Motor neuron (in vitro differentiated cells): ENCODE measurements around the gene KLHL2. TPM values are rescaled to one million over a fixed set of nuclear protein-coding genes. Genes with fewer than 3 reads are reported as not detected.
A peak's percentile ranks its signal among the peaks of the same experiment; 100 is the strongest.
"Not testable (repeated sequence)": the region's sequence is repeated elsewhere in the genome, so short reads cannot be mapped to it uniquely, and the experiment has no call there.

Source experiments
- ATAC-seq, 8 experiments: fragments of 200-7000 bp; cut with Tn5 transposase; replicated peaks in 6 of 8; 2 replicates each; pipeline ENCODE4 v1.8.0; 2021; ENCODE audit warnings: mild to moderate bottlenecking in 8 of 8, moderate library complexity in 8 of 8
- H3K27ac ChIP-seq, 2 donors: fragments of 250-450 bp; sonication (Bioruptor Pico); 2 replicates each; pipeline ENCODE4 v1.9.0; 2021; ENCODE audit warnings: antibody characterized with exemption in 2 of 2, mild to moderate bottlenecking in 2 of 2, moderate library complexity in 1 of 2
- H3K4me1 ChIP-seq, 2 donors: fragments of 250-450 bp; sonication (Bioruptor Pico); replicated peaks in 1 of 2; 2 replicates each; pipeline ENCODE4 v1.6.1; 2021; ENCODE audit warnings: antibody characterized with exemption in 2 of 2, mild to moderate bottlenecking in 2 of 2, moderate library complexity in 1 of 2
- H3K4me3 ChIP-seq, 5 donors: fragments of 250-450 bp; sonication (Bioruptor Pico); 2 replicates each; pipeline ENCODE4 v1.9.0; 2021; ENCODE audit warnings: antibody characterized with exemption in 5 of 5, mild to moderate bottlenecking in 5 of 5, moderate library complexity in 4 of 5
- WGBS, 10 experiments: fragments of 450-650 bp; shearing (Covaris generic); methylation state at CpG; one replicate each; pipeline ENCODE4 v1.0.0; 2022; 5-methylcytosine and 5-hydroxymethylcytosine counted together
- in situ Hi-C, 9 experiments: fragments of 400-800 bp; cut with MboI; loops; one replicate each; pipeline ENCODE4 v1.15.0; 2021; ENCODE audit warnings: low sequenced_read_pairs in 9 of 9, low pct_unique_long_range_greater_than_20kb in 2 of 9; ENCODE audit not compliant: unreplicated experiment in 9 of 9
- total RNA-seq, 8 experiments: library from RNA; unstranded; fragments of 300-600 nt; gene quantifications; 2 replicates each; pipeline versions ENCODE4 v1.2.3 to v1.2.4, GENCODE V29; 2022

The KLHL2 gene
- total RNA-seq, 8 experiments from 2014 or later, result 13.2 to 23.0 (median 17.2) TPM

DNA sequence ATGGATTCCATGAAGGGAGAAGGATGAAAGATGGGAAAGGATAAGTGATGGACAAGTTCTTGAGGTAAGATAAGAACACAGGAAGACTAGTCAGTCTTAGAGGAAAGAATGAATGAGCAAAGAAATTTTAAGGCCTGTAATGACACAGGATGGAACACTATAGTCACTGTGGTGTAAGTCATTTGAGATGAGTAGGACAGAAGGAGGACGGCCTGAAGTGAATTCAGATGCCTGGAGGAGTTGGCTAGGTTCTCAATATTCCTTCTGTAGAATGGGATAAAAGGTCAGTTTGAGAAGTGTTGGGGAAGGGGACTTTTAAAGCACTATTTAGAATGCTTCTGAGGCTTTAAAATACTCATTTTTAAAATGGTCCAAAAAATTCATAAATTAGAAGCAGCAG is 124.0 kb downstream of the KLHL2 start:
- 0 to 44% (median 17%) methylated on average over 1 of the region's 1 CpG; no CpG with 5 or more reads in 2 of the 10 experiments for WGBS, 10 experiments
- Histone ChIP-seq H3K4me3 (peak overlapping the region; percentile 33 to 93 (median 78)), H3K27ac (no peak overlapping the region), H3K4me1 (peaks cover 12 to 53% of the 10 kb centered on the region in 2 donors)
- ATAC-seq, result no peak
- in situ Hi-C loops, result loop anchor here in 2 of 9 experiments (25.0 kb wide), 1 partner anchor 194 kb away; no protein-coding TSS in a partner anchor

DNA sequence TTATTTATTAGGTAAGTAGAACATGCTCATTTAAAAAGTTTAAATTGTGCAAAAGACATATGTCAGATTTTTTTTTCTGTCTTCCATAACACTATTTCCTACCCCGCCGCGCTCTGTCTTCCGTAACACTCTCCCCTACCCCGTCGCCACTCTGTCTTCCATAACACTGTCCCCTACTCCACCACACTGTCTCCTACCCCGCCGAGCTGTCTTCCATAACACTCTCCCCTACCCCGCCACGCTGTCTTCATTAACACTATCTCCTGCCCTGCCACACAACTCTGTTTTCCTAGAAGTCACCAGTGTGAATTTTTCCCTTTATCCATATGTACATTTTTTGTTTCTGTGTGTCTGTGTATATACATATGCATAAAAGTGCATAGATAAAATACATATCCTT is 124.5 kb downstream of the KLHL2 start:
- H3K4me1 ChIP-seq, result peaks cover 14 to 57% of the 10 kb centered on the region in 2 donors
- H3K27ac ChIP-seq, result no peak overlapping the region
- in situ Hi-C loops, result loop anchor here in 2 of 9 experiments (25.0 kb wide), 1 partner anchor 195 kb away; no protein-coding TSS in a partner anchor
- WGBS, 10 experiments, result 0 to 68% (median 15%) methylated on average over 1 to 10 of the region's 10 CpGs; no CpG with 5 or more reads in 1 of the 10 experiments
- peak overlapping the region; percentile 33 to 93 (median 78) for H3K4me3 ChIP-seq
- ATAC-seq, result peak in 1 of 8 experiments; percentile 8

DNA sequence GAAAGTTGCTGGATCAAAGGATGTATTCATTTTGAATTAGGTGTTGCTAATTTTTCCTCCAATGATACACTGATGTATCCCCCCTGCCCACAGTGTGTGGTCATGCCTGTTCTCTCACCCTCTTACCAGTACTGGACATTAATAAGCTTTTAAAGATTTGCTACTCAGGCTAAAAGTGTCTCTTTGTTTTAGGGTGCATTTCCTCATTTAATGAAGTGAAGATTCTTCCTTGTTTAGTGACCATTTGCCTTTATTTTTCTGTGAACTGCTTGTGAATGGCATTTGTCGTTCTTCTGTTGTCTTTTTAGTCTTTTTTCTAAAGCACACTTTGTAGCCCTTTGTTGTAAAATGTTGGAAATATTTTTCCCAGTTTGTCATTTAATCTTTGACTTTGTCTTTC is 125.1 kb downstream of the KLHL2 start:
- H3K4me1 ChIP-seq, result peaks cover 14 to 61% of the 10 kb centered on the region in 2 donors
- H3K27ac ChIP-seq, result no peak overlapping the region
- WGBS, 10 experiments, result 0 to 100% (median 21%) methylated on average over 1 of the region's 1 CpG; no CpG with 5 or more reads in 1 of the 10 experiments
- peak overlapping the region; percentile 33 to 93 (median 78) for H3K4me3 ChIP-seq
- in situ Hi-C loops, result loop anchor here in 2 of 9 experiments (25.0 kb wide), 1 partner anchor 195 kb away; no protein-coding TSS in a partner anchor
- ATAC-seq, result no peak

GRCh38 chr4:165335163-165335703 is 127.9 kb downstream of the KLHL2 start:
- in situ Hi-C loops, result loop anchor here in 2 of 9 experiments (25.0 kb wide), 1 partner anchor 198 kb away; no protein-coding TSS in a partner anchor
- no peak overlapping the region for H3K27ac ChIP-seq
- WGBS, 10 experiments, result 8 to 71% (median 21%) methylated on average over 1 to 3 of the region's 3 CpGs; no CpG with 5 or more reads in 2 of the 10 experiments
- peak overlapping the region in 1 of 5 donors; percentile 9 for H3K4me3 ChIP-seq
- H3K4me1 ChIP-seq, result peaks cover 14 to 68% of the 10 kb centered on the region in 2 donors
- ATAC-seq, result peak in 1 of 8 experiments; percentile 6

DNA sequence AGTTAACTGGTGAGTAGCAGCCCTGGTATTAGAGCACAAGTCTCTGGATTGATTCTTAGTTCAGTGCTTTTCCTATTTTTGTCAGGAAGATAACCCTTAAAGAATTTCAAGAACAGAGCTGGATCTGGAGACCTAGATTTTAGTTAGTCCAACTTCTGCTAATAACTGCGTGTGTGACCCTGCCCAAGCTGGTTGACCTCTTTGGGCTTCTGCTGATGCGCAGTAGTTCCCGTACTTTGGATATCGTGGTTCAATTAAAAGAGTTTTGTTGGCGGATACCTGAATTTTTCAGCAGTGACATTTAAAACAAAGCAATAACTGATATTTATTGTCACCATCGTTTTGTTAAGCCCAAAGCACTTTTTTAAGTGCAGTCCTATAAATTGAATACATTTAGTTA is 129.4 kb downstream of the KLHL2 start:
- 79 to 98% (median 92%) methylated on average over 2 to 6 of the region's 6 CpGs for whole genome bisulfite sequencing, 10 experiments
- no peak overlapping the region for H3K4me3 ChIP-seq

GRCh38 chr4:165342340-165342739 is 135.0 kb downstream of the KLHL2 start:
- ATAC-seq, H3K4me3 ChIP-seq, H3K27ac ChIP-seq: not testable (repeated sequence)
- in situ Hi-C loops, result loop anchor here in 3 of 9 experiments (10.0 to 25.0 kb wide), 2 partner anchors 205 to 208 kb away; no protein-coding TSS in a partner anchor
- 60 to 100% (median 98%) methylated on average over 2 to 4 of the region's 5 CpGs; no CpG with 5 or more reads in 4 of the 10 experiments for WGBS, 10 experiments
- peaks cover 0 to 16% of the 10 kb centered on the region in 2 donors for H3K4me1 ChIP-seq

More for the DNA sequence above, 129.4 kb downstream of the KLHL2 start:
- Histone ChIP-seq H3K4me1 (peaks cover 11 to 59% of the 10 kb centered on the region in 2 donors), H3K27ac (no peak overlapping the region)
- ATAC-seq, result no peak
- in situ Hi-C loops, result loop anchor here in 2 of 9 experiments (25.0 kb wide), 1 partner anchor 199 kb away; no protein-coding TSS in a partner anchor

- Histone ChIP-seq H3K27ac (no peak overlapping the region), H3K4me3 (no peak overlapping the region), H3K4me1 (peaks cover 0 to 9% of the 10 kb centered on the region in 2 donors)
- WGBS, 10 experiments, result 58 to 100% (median 80%) methylated on average over 1 to 13 of the region's 13 CpGs
- in situ Hi-C loops, result loop anchor here in 3 of 9 experiments (10.0 to 25.0 kb wide), 2 partner anchors 206 to 209 kb away; no protein-coding TSS in a partner anchor
- peak in 1 of 8 experiments; percentile 17 for ATAC-seq
Observed at GRCh38 chr4:165343353-165344191, 136.2 kb downstream of the KLHL2 start.

DNA sequence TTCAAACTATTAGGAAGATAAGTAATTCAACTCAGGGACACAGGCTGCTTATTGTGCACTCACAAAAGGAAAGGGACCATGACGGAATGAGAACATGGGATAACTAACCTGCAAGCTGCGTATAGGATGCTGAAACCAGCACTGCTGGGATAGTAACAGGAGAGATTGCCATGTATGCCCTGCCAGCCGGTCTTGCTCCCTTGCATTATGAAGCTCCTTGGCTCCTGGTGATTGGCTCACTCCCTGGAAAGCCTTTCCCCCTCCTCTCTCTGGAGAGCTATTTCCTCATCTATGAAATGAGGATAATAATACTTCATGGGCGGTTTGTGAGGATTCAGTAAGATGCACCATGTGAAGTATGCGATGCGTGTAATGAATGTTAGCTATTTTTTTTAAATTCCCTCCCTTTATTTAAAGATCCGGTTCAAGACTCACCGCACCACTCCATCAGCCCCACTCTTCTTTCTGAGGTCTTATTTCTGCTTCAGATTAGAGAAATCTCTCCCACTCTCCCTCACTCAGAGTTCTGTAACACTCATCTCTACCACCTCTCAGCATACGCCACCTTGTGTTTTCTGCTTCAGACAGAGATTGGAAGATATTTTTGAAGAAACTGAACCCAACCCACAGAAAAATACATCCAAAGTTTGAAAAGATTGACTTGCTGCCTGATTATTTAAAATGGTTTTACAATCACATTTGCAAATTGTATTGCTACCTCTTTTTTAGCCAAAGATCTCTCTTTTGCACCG is 138.5 kb downstream of the KLHL2 start:
- in situ Hi-C loops, result loop anchor here in 3 of 9 experiments (10.0 to 25.0 kb wide), 2 partner anchors 209 to 211 kb away; no protein-coding TSS in a partner anchor
- no peak overlapping the region for H3K4me3 ChIP-seq
- peak in 7 of 8 experiments; percentile 30 to 76 (median 54) for ATAC-seq
- 17 to 90% (median 73%) methylated on average over 1 to 9 of the region's 10 CpGs for WGBS, 10 experiments
- peaks cover 0 to 9% of the 10 kb centered on the region in 2 donors for H3K4me1 ChIP-seq
- no peak overlapping the region for H3K27ac ChIP-seq

DNA sequence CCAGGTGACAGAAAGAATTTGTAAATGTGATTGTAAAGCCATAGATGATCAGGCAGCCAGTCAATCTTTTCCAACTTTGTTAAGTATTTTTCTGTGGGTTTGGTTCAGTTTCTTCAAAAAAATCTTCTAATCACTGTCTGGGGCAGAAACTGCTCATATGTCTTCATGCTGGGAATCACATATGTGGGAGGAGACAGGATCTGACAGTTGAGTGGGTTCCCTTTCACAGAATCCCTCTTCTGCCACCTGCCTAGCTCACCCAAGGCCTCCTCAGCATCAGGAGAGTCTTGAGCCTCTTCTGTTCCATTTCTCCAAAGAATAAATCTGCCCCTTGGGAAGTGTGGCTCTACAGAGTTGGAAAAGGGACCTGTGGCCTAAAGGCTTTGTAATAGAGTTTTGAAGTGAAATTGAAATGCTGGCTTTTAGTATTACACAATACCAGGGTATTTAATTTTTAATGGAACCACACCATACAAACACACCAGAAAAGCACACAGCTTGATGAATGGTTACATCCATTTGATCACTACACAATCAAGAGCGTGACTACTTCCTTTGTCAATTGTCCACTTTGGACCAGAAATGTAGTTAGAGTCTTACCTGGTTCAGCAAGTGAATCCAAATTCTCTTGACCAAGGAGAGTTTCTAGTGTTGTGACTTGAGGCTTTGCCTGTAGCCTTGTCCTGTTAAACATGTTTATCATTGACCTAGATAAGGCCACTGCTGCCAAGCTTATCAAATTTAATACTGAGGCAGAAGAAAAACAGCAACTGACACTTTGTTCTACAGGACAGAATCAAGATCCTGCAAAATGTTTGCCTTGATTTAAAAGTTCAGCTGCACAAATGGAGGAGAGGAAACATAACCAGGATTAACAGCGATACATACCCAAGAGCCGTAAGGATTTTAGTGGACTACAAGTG is 140.5 kb downstream of the KLHL2 start:
- ATAC-seq, result no peak
- in situ Hi-C loops, result loop anchor here in 3 of 9 experiments (10.0 to 25.0 kb wide), 2 partner anchors 211 to 213 kb away; no protein-coding TSS in a partner anchor
- 0 to 100% (median 75%) methylated on average over 1 to 3 of the region's 3 CpGs; no CpG with 5 or more reads in 1 of the 10 experiments for WGBS, 10 experiments
- Histone ChIP-seq H3K4me3 (no peak overlapping the region), H3K27ac (no peak overlapping the region), H3K4me1 (peaks cover 0 to 9% of the 10 kb centered on the region in 2 donors)

DNA sequence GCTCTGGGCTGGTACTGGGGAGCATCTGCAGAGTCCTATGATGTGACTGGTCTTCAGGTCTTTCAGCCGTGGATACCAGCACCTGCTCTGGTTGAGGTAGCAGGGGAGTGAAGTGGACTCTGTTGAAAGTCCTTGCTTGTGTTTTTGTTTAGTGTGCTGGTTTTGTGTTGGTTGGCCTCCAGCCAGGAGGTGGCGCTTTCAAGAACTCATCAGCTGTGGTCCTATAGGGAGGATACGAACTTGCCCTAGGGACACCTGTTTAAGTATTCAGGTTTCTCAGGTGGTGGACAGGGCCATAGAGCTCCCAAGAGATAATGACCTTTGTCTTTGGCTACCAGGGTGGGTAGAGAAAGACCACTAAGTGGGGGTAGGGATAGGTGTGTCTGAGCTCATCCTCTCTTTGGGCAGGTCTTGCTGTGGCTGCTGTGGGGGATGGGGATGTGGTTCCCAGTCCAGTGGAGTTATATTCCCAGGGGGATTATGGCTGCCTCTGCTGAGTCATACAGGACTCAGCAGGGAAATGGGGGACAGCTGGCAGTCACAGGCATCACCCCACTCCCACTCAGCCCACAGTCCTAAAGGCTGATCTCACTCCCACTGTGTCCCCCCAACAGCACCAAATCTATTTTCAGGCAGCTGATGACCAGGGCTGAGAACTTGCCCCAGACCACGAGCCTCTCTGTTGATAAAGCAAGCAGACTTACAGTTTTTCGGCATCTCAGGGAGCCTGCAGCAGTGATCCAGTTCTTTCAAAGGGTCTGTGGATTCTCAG is 144.2 kb downstream of the KLHL2 start:
- Histone ChIP-seq H3K4me1 (no peaks in the 10 kb centered on the region), H3K4me3 (no peak overlapping the region), H3K27ac (no peak overlapping the region)
- in situ Hi-C loops, result loop anchor here in 3 of 9 experiments (10.0 to 25.0 kb wide), 2 partner anchors 111 to 113 kb away; no protein-coding TSS in a partner anchor
- 80 to 100% (median 92%) methylated on average over 1 to 2 of the region's 5 CpGs; no CpG with 5 or more reads in 6 of the 10 experiments for WGBS, 10 experiments
- no peak for ATAC-seq

DNA sequence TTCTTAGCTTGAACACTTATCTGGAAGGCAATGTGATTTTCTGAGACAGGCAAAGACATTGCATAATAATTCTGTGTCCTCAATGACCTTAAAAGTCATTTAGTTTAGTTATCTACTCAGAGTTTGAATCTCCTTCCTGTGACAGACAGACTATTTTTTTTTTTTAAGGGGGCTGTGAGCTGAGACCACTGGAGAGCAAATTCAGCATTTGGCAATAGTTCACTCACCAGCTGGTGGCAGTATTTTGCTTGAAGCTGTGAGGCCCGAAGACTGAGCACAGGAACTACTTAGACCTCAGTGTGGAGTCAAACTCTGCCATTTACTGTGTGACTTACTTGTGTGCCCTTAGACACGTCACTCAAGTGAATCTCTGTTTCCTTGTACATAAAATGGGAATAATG is 148.5 kb downstream of the KLHL2 start:
- H3K4me3 ChIP-seq, result no peak overlapping the region
- in situ Hi-C loops, result loop anchor here in 3 of 9 experiments (10.0 to 25.0 kb wide), 2 partner anchors 106 to 109 kb away; no protein-coding TSS in a partner anchor
- peak in 5 of 8 experiments; percentile 44 to 77 (median 65) for ATAC-seq
- WGBS, 10 experiments, result 0 to 75% (median 12%) methylated on average over 1 to 2 of the region's 2 CpGs
- H3K4me1 ChIP-seq, result no peaks in the 10 kb centered on the region
- no peak overlapping the region for H3K27ac ChIP-seq
